Activated T-cell treated with anti-CD3 and anti-CD28 coated beads for 4 hours (primary cell): ENCODE data around the gene SYTL3.
"Not testable (repeated sequence)": the region's sequence is repeated elsewhere in the genome, so short reads cannot be mapped to it uniquely, and the experiment has no call there.

ENCODE experiments used
- DNase-seq: peaks from one replicate; pipeline ENCODE4 v3.0.0-alpha.2; 2020

The SYTL3 gene

DNA sequence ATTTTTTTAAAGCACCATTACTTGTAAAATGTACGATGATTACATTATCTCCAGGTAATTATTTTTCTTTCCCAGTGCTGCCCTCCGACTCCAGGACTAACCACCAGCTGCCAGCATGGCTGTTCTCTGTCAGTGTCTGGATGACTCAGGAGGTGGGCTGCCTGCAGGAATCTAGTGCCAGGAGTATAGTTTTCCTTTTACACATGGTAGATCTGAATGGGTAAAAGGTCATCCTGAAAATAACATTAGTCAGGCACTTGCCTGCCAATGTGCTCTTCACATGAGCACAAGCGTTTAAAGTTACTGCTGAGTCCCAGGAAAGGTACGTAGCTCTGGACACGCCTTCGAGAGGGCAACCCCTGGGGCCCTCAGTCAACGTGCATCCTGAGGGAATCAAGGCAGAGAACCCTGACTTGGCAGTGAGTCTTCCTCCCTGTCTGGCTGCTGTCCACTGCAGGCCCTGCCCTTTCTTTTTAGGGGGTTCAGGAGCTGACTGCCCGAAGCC is 7.7 kb upstream of the SYTL3 start:
- no peak for DNase-seq

DNA sequence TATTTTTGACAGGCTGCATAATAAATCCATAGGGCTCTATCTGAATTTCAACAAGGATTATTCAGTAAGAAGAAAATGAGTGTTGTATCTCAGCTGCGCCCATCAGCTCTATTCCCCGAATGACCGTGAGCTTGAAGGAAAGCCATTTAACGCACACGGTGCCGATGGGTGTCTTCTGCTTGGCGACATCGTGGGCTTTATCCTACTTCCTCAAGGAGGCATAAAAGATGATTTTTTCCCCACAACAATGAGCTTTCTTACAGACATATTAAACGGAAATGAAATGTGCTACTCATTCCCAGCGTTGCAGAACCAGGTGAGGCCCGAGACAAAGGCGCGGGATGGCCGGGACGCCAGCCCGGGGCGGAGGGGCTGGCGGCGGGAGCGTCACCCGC is 6.0 kb upstream of the SYTL3 start:
- no peak for DNase-seq

DNA sequence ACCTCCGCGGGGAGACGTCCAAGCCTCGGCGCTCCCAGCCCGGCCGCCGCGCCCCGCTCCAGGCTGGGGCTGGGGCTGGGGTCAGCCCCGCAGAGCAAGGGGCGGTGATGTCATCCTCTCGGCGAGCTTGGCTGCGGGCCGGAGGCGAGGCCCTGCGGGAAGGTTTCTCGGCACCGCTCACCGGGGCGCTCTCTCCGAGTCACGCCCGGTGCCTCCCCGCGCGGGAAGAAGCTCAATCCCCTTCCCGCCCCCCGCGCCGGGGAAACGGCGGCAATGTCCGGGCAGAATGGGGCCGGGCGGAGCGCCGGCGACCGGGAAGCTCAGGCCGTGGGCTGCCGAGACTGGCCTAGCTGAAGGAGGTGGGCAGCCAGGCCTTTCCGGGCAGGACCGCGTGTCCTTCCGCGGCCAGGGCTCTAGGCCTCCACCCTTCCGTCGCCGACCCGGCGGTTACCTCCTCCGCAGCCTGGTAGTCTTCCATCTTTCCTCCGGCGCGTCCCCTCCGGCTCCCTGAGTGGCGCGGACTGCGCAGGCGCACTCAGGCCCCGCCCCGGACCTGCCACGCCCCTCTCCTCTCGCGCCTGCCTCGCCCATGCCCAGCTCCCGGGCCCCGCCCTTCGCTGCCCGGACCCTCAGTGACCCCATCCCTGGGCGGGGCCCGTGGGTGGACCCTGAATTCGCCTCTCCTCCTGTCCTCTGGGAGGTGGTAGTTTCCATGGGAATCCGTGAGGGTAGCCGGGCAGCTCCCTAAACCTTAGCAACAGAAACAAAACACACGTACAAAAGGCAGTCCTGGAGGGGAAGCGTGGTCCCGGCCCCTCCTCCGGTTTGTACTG is 5.4 kb upstream of the SYTL3 start, which contains the start of gene DYNLT1:
Gene DYNLT1 (minus strand): TSS at position 513 of the 833 bp plus-strand sequence. CDS start 35 bp downstream, at position 478.
- peak; percentile 87 for DNase-seq

DNA sequence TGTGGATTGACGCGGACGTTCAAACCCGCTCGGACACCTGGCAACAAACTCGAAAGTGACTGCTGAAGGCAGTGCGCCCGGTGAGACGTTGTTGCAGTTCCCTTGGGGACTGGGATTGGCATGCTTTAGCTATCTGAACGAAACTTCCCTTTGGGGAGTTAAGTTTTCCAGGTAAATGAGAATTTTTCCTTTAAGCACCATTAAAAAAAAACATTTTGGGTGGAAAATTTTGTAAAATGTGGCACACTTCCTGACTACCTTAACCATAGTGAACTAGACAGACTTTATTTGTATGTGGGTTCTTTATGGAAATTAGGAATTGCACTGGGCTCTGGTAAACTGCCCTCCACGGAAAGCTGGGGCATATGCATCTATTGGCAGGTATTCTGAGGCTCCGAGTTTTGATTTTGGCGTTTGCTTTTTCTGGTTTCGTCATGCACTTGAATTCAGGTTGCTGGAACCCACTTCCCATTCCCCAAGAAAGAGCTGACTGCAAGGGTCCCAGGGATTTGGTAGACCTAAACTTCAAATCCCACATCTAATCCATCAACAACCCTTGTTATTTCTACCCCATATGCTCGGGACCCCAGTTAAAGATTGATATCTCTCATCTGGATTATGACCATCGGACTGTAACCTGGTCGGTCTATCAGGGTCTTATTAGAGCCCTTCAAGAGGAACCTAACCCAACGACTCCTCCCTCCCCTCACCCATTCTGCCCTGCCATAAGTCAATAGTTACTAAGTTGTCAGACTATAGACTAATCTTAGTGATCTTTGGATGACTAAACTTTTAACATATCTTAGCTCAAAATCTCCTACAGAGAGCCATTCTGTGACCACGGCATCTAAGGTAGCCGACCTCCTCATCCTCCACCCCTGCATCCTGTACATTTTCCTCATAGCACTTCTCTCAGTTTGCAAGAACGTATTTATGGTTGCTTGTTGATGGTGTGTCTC is 4.5 kb upstream of the SYTL3 start:
- DNase-seq: no peak

DNA sequence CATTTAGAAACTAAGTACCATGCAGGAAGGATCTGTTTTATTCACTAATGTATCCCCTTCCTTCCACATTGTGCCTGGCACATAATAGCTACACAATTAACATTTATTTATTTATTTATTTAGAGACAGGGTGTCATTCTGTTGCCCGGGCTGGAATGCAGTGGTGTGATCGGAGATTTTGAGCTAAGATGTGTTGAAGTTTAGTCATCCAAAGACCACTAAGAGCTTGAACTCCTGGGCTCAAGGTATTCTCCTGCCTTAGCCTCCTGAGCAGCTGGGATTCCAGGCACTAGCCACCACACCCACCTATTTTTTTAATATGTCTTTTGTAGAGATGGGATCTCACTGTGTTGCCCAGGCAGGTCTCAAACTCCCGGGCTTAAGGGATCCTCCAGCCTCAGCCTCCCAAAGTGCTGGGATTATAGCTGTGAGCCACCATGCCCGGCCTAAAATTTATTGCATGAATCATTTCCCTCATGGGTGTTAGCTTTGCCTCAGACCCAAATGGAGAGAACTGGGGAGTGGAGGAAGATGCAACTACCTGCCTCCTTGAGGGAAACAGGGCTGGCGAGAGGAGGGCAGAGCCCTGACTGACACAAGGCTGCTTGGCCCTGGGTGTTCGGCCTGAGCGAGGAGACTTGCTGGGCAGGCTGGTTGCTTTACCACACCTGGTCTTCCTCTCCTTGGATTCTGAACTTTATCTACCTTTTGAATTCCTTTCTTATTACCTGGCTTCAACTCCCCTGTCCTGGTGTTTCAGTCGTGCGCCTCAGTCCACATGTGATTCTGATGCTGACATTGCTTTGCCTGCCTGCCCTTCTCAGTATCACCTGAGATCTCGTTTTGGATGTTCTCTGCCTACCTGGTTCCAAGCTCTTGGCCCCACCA is 3.6 kb upstream of the SYTL3 start:
- DNase-seq: no peak

DNA sequence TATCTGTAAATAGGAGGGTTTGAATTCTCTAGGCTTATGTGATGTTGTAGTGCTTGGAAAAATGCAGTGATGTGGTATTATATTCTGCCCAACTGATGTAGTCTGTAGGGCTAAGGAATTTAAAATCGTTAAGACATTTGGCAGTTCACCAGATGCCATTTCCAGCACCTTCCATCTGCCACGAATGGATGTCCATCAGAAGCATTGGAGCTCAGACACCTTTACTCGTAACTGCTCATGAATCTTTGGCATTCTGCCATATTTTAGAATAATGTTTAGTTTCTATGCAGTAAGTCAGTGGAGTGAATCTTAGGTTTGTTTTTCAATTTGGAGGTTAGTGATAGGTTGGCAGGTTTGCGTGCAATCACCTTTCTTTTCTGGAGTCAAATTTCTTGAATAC is 2.4 kb upstream of the SYTL3 start:
- no peak for DNase-seq

DNA sequence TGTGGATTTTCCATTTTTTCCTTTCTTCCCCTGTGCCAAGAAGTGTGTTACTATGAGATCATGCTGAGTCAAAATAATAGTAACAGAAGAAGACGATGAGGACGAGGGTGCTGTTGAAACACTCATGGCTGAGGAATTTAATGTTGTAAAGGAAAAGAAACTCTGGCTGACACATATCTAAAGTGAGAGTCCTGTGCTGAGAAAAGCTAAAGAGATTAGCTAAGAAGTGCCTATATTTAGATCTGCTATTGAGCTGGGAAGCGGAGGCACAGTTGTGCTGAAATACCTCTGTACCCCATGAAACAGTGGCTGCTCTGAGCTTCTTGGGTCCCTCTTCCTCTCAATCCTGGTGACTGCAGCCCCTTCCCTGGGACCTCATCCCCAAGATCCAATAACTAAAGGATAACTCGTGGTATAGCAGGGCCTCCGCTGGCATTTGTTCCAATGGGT is 1.1 kb upstream of the SYTL3 start:
- no peak for DNase-seq

DNA sequence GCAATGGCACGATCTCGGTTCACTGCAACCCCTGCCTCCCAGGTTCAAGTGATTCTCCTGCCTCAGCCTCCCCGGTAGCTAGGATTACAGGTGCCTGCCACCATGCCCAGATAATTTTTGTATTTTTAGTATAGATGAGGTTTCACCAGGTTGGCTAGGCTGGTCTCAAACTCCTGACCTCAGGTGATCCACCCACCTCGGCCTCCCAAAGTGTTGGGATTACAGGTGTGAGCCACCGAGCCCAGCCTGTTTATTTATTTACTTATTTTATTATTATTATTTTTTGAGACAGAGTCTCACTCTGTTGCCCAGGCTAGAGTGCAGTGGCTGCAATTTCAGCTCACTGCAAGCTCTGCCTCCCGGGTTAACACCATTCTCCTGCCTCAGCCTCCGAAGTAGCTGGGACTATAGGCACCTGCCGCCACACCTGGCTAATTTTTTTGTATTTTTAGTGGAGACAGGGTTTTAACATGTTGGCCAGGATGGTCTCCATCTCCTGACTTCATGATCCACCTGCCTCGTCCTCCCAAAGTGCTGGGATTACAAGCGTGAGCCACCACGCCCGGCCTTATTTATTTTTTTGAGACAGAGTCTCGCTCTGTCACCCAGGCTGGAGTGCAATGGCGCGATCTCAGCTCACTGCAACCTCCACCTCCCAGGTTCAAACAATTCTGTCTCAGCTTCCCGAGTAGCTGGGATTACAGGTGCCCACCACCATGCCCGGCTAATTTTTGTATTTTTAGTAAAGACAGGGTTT is 2.3 kb downstream of the SYTL3 start:
- DNase-seq: not testable (repeated sequence)

DNA sequence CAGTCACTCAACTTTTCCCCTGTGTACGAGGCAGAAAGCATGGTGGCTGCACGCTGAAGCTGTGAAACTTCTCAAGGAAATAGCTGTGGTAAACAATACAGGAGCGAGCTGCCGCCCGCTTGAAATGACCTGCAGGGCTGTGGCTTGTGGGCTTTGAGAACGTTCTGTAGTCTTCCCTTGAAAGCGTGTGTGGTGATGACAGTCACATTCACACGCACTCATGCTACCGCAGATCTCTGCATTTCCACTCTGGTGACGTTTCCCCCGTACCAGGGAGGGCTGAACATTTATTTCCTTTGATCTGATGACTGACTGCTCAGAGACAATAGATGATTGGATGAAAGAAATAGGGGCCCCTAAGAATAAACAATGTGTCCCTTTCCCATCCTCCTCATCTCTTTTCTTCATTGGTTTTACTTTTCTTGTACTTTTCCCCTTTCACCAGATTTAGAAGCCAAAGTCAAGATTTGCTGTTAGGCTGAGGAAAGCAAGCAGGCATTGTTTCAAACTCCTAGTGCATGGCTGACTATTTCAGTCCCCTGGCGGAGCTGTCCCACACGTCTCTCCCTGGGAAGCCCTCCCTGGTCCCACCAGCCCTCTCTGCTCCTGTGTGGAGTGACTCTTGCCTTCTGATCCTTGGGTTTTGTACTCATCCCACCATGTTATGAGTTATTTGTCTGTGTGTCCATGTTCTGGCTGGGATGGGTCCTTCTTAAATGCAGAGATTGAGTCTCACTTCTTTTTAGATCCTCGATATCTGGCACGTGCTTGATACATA is 3.9 kb downstream of the SYTL3 start:
- peak; percentile 78 for DNase-seq

DNA sequence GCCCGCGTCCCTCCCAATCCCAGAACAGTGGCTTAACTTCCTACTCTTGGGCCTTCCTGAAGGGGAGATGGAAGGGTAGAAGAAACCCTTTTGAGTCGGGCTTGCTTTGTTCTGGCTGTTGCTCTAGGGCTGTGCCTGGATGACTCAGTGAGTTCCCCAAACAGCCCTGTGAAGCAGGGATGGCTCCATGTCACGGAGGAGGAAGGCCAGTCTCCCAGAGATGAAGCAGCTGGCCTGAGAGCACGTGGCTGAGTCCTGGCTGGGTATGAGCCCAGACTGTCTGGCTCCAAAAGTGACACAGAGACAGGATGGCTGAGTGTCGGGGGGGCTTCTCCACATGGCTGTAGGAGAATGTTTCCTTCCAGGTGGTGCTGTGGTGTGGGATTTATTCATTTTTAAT is 4.6 kb downstream of the SYTL3 start:
- no peak for DNase-seq

DNA sequence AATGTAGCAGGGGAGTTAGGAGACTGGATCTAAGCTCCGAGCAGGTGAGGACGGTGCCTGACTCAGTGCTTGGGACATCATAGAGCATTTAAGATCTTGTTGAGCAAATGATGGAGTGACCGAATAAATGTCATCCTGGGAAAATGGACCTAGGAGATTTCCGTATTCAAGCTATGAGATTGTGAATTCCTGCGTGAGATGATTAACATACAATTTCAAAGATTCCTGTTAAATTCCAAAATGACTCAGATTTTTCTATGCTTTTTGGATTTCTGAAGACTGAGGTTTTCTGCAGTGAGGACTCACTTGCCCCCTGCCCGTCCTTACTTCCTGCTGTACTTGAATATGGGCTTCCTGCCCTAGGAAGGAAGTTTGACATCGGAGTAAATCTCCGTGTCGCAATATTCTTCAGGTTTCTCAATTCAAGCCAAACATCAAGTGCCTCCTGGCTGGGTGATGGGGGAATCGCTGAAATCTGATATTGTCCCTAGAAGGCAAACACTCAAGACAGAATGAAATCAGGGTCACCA is 5.2 kb downstream of the SYTL3 start:
- DNase-seq: no peak

DNA sequence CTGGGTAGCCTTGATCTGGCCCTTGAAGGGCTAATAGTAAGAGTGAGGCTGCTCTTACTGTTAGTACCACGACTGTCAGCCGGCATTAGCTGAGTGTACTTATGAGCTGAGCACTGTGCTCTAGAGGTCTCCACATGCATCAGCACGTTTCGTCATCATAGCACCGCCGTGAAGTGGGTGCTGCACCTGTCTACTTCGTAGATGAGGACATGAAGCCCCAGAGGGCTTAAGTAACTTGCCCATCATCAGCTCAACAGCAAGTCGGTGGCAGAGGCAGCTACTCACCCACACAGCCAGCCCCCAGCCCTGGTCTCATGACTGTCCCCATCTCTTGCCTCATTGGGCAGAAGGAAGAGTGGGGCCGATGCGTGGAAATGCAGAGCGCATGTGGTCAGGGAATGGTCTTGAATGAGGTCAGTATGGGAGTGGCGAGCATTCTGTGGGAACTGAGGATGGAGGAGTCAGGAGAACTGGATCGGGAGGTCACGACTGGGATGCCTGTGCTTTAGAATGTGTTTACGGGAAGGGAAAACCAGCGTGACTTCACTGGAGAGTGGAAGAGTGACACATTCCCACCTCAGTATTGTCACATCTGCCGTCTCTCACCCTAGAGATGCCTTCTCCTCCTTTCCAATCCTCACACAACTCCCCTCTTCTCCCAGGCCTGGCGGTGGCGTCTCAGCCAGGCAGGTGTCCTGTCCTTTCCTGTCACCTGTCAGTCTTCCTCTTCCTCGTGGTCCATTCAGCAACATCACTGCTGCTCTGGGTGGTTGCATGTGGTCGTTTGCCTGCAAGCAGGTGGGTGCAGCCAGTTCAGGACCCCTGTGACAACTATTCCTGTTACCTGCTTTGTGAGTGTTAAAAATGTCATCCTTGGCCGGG is 6.0 kb downstream of the SYTL3 start:
- no peak for DNase-seq

DNA sequence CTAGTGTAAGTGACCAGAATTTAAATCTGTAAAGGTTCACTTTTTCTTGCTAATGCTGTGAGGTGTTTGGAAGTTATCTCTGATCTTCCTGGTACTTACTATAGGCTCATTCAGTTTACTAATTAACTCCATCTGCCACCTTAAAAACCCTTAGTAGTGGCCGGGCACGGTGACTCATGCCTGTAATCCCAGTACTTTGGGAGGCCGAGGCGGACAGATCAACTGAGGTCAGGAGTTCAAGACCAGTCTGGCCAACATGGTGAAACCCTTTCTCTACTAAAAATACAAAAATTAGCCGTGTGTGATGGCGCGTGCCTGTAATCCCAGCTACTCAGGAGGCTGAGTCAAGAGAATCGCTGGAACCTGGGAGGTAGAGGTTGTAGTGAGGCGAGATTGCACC is 7.1 kb downstream of the SYTL3 start:
- not testable (repeated sequence) for DNase-seq

DNA sequence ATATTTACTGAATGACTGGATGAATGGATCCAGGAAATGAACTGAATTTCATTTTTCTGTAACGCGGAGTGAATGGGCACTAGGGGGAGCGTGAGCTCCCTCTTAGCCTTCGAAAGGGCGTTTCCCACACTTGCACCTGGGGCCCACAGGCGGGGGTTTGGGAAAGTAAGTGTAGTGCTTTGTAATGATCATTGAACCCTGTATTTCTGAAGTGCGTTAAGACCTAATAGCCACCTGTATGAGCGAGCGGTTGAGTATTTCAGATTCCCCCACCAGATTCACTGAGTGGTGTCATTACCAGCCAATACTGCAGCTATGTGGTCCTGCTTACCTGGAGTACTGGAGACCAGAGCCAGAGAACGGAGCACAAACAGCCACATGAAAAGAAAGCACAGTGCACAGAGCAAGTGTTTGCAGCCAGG is 10.5 kb downstream of the SYTL3 start:
- no peak for DNase-seq

DNA sequence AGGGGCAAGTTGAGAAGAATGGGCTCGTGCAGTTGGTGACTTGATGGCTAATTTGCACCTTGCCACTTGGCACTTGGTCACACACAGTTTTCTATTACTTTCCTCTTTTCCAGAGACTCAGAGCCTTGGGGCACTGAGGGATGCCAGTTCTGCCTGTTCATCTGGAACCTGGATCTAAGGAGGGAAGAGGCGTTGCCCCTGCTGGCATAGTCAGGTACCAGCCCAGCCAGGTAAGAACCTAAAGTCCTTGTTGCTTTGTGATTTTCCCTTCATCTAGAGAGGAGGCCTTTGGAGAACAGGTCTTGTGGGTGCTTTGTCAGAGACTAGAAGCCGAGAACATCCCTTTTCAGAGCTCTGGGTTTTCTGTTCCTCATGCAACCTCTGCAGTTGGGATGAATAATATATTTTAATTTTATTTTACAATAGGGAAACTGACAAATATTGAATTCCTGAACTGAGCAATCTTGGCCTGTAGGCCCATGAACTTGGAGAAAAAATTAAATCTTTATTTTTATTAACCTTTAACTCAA is 11.4 kb downstream of the SYTL3 start:
- DNase-seq: no peak

DNA sequence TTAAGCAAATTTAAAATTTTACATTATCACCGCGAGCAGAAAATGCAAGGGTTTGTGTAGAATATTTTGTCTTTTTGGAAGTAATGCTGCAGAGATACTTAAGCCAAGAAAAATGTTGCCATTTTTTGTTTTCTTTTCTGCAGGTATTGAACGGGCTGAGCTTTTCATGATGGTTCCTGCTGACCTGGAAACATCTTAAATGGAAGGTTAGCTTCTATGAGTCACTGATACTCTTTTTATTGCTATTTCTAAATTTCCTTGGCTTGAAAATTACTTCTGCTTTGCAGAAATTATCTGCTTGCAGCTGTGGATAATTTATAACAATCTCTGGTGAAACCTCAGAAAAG is 12.7 kb downstream of the SYTL3 start:
- DNase-seq: no peak

DNA sequence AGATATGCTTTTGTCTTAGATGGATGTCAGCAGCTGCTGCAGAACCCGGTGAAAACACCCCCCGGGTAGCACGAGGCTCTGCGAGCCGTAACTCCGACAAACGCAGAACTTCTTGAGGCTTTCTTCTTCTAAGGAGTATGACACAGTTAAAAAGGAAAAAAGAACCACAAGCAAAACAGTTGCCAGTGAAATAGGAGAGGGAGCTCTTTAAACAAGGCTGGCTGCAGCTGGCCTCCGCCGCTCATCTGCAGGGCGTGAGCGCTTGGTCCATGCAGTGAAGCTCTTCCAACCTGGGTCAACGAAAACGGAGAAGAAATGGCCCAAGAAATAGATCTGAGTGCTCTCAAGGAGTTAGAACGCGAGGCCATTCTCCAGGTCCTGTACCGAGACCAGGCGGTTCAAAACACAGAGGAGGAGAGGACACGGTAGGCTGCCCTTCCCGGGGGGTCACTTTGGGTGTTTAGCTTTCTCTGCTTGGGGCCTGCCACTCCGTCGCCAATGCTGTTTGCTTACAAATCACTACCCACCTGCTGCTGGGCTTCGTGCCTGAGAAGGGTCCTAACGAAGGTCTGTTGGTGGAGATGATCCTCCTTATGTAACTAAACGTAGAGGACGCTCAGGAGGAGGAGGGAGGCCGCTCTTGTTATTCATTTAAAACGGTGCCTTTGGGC is 13.2 kb downstream of the SYTL3 start:
- DNase-seq: no peak

DNA sequence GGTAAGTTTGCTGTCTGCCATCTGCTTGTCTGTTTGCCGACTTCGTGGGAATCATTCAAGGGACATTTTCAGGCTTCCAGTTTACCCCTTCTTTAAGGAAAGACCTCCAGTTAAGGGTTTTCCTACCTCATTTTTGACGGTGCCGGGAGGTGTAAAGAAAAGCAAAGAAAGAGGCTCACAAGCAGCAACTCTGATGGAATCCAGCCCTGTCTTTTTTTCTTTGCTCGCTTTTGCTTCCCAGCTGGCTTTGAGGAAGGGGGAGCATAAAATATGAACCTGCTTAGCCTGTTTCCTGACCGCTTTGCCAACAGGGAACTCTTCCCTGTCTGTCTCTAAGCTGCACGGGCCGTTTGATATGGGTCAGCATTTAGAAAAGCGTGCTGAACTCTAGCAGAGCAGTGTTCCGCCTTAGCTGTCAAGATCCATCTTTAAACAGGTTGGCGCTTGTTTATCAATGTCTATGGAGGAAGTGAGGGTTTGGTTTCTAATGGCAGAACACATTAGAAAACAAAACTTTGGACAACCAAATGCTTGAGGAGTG is 13.8 kb downstream of the SYTL3 start:
- DNase-seq: no peak
